GM12878 (cell line): ENCODE data around the gene RPS6KC1.

Experiments used
- BHLHE40 ChIP-seq, 2 experiments: fragments of 450-650 bp in 1 of 2; IDR thresholded peaks; 2 replicates each; pipeline ENCODE4 v1.6.1; 2011 to 2017; ENCODE audit warnings: low read depth in 2 of 2, borderline replicate concordance in 1 of 2, improper control_type of control experiment in 1 of 2, low read length in 1 of 2, mild to moderate bottlenecking in 1 of 2
- CBFB ChIP-seq: IDR thresholded peaks from 2 replicates; pipeline ENCODE4 v1.6.1; 2016; ENCODE audit warnings: antibody characterized with exemption, low read depth
- CTCF ChIP-seq, 3 experiments: IDR thresholded peaks in 2 of 3; conservative IDR thresholded peaks in 1 of 3; 2 replicates each; pipeline ENCODE4 v1.5.1; 2011; ENCODE audit warnings: low read depth in 3 of 3, low read length in 3 of 3, mild to moderate bottlenecking in 3 of 3, control low read depth in 2 of 3, moderate library complexity in 2 of 3, inconsistent platforms in 1 of 3, mixed read lengths in 1 of 3; ENCODE audit not compliant: control insufficient read depth in 2 of 3, insufficient read depth in 1 of 3; ENCODE audit errors: extremely low read depth in 1 of 3
- MXI1 ChIP-seq: fragments of 150-350 bp; IDR thresholded peaks from 2 replicates; pipeline ENCODE4 v1.6.1; 2011; ENCODE audit warnings: low read depth, mild to moderate bottlenecking, inconsistent platforms, low read length, improper control_type of control experiment
- POLR2A ChIP-seq: IDR thresholded peaks from 2 replicates; pipeline ENCODE4 v1.6.1; 2011; ENCODE audit warnings: low read depth, mild to moderate bottlenecking, low read length
- POLR2AphosphoS2 ChIP-seq: IDR thresholded peaks from 2 replicates; pipeline ENCODE4 v1.6.1; 2011; ENCODE audit warnings: low read depth, mild to moderate bottlenecking, low read length, improper control_type of control experiment, moderate library complexity
- RBBP5 ChIP-seq: fragments of 200-600 bp; sonication (generic); conservative IDR thresholded peaks from 2 replicates; pipeline ENCODE4 v1.6.1; 2016
- RFX5 ChIP-seq: IDR thresholded peaks from 2 replicates; pipeline ENCODE4 v1.6.1; 2011; ENCODE audit warnings: low read depth, low read length, improper control_type of control experiment

GRCh38 chr1:213124590-213124989, 73.5 kb downstream of the RPS6KC1 start:
- TF ChIP-seq RBBP5 (no peak), POLR2A (no peak), CBFB (no peak), RFX5 (no peak), POLR2AphosphoS2 (no peak), CTCF (IDR thresholded peaks at IDR 0.05 in 2 of 3, conservative IDR thresholded peaks at IDR 0.05 in 1 of 3; ENCODE audit: control insufficient read depth in 2 of 3, extremely low read depth in 1 of 3, insufficient read depth in 1 of 3, low read depth in 3 of 3, low read length in 3 of 3) (no peak), MXI1 (no peak), BHLHE40 (IDR thresholded peaks at IDR 0.05; ENCODE audit: borderline replicate concordance in 1 of 2, low read depth in 2 of 2, low read length in 1 of 2) (no peak)
